ENCODE measurements around the gene LILRA6.

DNA sequence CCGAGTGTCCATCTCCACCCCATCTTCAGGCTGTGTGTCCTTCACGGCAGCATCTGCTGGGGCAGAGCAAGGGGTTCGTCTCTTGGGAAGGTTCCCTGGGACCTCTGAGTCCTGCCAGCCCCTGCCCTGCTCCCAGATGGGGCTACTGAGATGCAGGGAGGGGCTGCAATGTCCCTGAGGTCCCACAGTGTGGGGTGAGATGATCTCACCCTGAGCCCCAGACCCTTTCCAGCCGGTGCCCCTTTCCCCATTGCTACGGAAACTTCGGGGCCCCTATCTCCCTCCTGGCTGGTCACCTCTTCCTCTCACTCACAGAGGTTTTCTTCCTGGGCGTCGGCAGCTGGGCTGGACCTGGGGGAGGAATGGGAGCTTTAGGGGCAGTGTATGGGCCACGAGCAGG lies 33.4 kb upstream of the LILRA6 start:
- TF ChIP-seq, protein P1, sequence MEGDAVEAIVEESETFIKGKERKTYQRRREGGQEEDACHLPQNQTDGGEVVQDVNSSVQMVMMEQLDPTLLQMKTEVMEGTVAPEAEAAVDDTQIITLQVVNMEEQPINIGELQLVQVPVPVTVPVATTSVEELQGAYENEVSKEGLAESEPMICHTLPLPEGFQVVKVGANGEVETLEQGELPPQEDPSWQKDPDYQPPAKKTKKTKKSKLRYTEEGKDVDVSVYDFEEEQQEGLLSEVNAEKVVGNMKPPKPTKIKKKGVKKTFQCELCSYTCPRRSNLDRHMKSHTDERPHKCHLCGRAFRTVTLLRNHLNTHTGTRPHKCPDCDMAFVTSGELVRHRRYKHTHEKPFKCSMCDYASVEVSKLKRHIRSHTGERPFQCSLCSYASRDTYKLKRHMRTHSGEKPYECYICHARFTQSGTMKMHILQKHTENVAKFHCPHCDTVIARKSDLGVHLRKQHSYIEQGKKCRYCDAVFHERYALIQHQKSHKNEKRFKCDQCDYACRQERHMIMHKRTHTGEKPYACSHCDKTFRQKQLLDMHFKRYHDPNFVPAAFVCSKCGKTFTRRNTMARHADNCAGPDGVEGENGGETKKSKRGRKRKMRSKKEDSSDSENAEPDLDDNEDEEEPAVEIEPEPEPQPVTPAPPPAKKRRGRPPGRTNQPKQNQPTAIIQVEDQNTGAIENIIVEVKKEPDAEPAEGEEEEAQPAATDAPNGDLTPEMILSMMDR (IDR thresholded peaks at IDR 0.05) = no peak
- no peak for TF ChIP-seq POLR2A (IDR thresholded peaks at IDR 0.05)
